ENCODE results near the gene TIMMDC1.

DNA sequence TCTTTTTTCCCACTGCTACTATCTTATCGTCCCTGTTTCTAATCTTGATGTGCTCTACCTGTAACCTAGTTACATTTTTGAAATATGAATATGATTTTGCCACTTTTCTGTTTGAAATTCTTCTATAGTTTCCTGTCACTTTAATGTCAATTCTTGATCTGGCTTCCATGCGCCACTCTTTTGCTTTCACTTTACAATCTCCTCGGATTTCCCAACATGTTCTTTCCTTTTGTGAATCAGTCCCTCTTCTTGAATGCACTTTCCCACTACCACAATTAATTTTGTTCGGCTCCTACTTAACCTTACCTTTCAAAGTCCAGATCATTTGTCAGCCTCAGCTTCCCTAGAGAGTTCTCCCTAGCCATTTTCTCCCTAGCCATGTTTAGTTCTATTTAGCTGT is 8.3 kb downstream of the TIMMDC1 start:
- TF ChIP-seq POLR2A (IDR thresholded peaks at IDR 0.05) = no peak
- TF ChIP-seq, protein P1, sequence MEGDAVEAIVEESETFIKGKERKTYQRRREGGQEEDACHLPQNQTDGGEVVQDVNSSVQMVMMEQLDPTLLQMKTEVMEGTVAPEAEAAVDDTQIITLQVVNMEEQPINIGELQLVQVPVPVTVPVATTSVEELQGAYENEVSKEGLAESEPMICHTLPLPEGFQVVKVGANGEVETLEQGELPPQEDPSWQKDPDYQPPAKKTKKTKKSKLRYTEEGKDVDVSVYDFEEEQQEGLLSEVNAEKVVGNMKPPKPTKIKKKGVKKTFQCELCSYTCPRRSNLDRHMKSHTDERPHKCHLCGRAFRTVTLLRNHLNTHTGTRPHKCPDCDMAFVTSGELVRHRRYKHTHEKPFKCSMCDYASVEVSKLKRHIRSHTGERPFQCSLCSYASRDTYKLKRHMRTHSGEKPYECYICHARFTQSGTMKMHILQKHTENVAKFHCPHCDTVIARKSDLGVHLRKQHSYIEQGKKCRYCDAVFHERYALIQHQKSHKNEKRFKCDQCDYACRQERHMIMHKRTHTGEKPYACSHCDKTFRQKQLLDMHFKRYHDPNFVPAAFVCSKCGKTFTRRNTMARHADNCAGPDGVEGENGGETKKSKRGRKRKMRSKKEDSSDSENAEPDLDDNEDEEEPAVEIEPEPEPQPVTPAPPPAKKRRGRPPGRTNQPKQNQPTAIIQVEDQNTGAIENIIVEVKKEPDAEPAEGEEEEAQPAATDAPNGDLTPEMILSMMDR (IDR thresholded peaks at IDR 0.05) = no peak
